Hepatocyte (in vitro differentiated cells): ENCODE data around the gene TMCO5A.

Experiments used
- EZH2 ChIP-seq: fragments of 200-600 bp; sonication (generic); IDR thresholded peaks from 2 replicates; pipeline ENCODE4 v1.6.1; 2016; ENCODE audit warnings: antibody characterized with exemption, mild to moderate bottlenecking, borderline replicate concordance
- EZH2phosphoT487 ChIP-seq: fragments of 200-600 bp; sonication (generic); IDR thresholded peaks from one replicate; pipeline ENCODE4 v1.6.1; 2018; ENCODE audit warnings: antibody characterized with exemption, mild to moderate bottlenecking, low read depth, moderate library complexity; ENCODE audit not compliant: unreplicated experiment, severe bottlenecking
- TF ChIP-seq, protein P1 (sequence below): fragments of 200-600 bp; sonication (generic); IDR thresholded peaks from 2 replicates; pipeline ENCODE4 v1.5.1; 2016; ENCODE audit warnings: antibody characterized with exemption, mild to moderate bottlenecking; ENCODE audit not compliant: poor library complexity

DNA sequence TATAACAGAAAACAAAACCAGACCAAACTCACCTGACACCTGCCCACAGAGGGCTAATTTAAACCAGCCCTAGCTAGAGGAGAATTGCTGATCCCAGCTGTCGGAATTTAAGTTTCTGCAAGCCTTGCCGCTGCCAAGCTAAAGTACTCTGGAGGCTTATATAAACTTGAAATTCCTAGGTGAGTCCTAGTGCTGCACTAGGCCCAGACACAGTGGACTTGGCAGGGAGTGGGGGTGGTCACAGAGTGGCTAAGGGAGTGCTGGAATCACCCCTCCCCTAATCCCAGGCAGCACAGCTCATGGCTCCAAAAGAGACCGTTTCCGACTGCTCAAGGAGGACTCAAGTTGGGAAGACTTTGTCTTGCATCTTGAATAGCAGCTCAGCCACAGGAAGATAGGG lies 17.6 kb downstream of the TMCO5A start:
- TF ChIP-seq, protein P1, sequence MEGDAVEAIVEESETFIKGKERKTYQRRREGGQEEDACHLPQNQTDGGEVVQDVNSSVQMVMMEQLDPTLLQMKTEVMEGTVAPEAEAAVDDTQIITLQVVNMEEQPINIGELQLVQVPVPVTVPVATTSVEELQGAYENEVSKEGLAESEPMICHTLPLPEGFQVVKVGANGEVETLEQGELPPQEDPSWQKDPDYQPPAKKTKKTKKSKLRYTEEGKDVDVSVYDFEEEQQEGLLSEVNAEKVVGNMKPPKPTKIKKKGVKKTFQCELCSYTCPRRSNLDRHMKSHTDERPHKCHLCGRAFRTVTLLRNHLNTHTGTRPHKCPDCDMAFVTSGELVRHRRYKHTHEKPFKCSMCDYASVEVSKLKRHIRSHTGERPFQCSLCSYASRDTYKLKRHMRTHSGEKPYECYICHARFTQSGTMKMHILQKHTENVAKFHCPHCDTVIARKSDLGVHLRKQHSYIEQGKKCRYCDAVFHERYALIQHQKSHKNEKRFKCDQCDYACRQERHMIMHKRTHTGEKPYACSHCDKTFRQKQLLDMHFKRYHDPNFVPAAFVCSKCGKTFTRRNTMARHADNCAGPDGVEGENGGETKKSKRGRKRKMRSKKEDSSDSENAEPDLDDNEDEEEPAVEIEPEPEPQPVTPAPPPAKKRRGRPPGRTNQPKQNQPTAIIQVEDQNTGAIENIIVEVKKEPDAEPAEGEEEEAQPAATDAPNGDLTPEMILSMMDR = no peak
- TF ChIP-seq EZH2 = no peak
- TF ChIP-seq EZH2phosphoT487 = no peak
